GM03348 (cell line): ENCODE data around the gene POMP.
"Not testable (repeated sequence)": the region's sequence is repeated elsewhere in the genome, so short reads cannot be mapped to it uniquely, and the experiment has no call there.

ENCODE experiments used
- DNase-seq: peaks from one replicate; pipeline ENCODE4 v3.0.0; 2012; ENCODE audit warnings: low spot score

POMP gene

GRCh38 chr13:28637714-28638355, 21.1 kb upstream of the POMP start:
- no peak for DNase-seq

GRCh38 chr13:28638756-28639155, 20.2 kb upstream of the POMP start:
- no peak for DNase-seq

- DNase-seq = no peak
These were observed 17.9 kb upstream of the POMP start for GRCh38 chr13:28640861-28641599.

- no peak for DNase-seq
These were observed 17.4 kb upstream of the POMP start for GRCh38 chr13:28641600-28641926.

- no peak for DNase-seq
These were observed 8.6 kb upstream of the POMP start for GRCh38 chr13:28650284-28650683.

GRCh38 chr13:28651810-28652401, 7.0 kb upstream of the POMP start:
- no peak for DNase-seq

- no peak for DNase-seq
These were observed 5.8 kb upstream of the POMP start for GRCh38 chr13:28653111-28653510.

GRCh38 chr13:28654276-28654675, 4.7 kb upstream of the POMP start:
- DNase-seq = peak; percentile 22

GRCh38 chr13:28655561-28655960, 3.4 kb upstream of the POMP start:
- DNase-seq = peak; percentile 50

GRCh38 chr13:28657784-28658538, 969 bp upstream of the POMP start:
- DNase-seq = peak; percentile 15

GRCh38 chr13:28658539-28658795, 463 bp upstream of the POMP start:
- peak; percentile 16 for DNase-seq

GRCh38 chr13:28659621-28659970, 666 bp downstream of the POMP start:
- peak; percentile 46 for DNase-seq

GRCh38 chr13:28666897-28667488, 8.1 kb downstream of the POMP start:
- DNase-seq = no peak

GRCh38 chr13:28671126-28671792, 12.3 kb downstream of the POMP start:
- DNase-seq = no peak

GRCh38 chr13:28678809-28679208, 19.9 kb downstream of the POMP start:
- no peak for DNase-seq

GRCh38 chr13:28679628-28680027, 20.7 kb downstream of the POMP start:
- peak; percentile 38 for DNase-seq

GRCh38 chr13:28680541-28680940, 21.6 kb downstream of the POMP start:
- DNase-seq = no peak

- not testable (repeated sequence) for DNase-seq
These were observed 24.2 kb downstream of the POMP start for GRCh38 chr13:28683169-28683568.

GRCh38 chr13:28684257-28684656, 25.3 kb downstream of the POMP start:
- DNase-seq = no peak

GRCh38 chr13:28685114-28685513, 26.2 kb downstream of the POMP start:
- no peak for DNase-seq

- DNase-seq = no peak
These were observed 27.0 kb downstream of the POMP start for GRCh38 chr13:28685892-28686291.
